SK-N-SH treated with all-trans-retinoic acid at 6 μM for 48 hours (cell line): Measurements from ENCODE around the gene KIAA1549.

Experiments
- ARNTL ChIP-seq: fragments of 450-650 bp; formaldehyde crosslinking; IDR thresholded peaks from 2 replicates; pipeline ENCODE4 v1.5.0; 2020; ENCODE audit warnings: low read depth, mild to moderate bottlenecking, moderate library complexity, borderline replicate concordance
- BACH2 ChIP-seq: fragments of 250-450 bp; sonication (Bioruptor Pico); IDR thresholded peaks from 2 replicates; pipeline ENCODE4 v1.9.0; 2021; ENCODE audit warnings: mild to moderate bottlenecking, borderline replicate concordance
- CREB5 ChIP-seq: fragments of 250-450 bp; sonication (Bioruptor Pico); IDR thresholded peaks from 2 replicates; pipeline ENCODE4 v1.5.1; 2020; ENCODE audit warnings: low read depth, mild to moderate bottlenecking, moderate library complexity
- CSDC2 ChIP-seq: fragments of 250-450 bp; sonication (Bioruptor Pico); IDR thresholded peaks from 2 replicates; pipeline ENCODE4 v1.5.0; 2020; ENCODE audit warnings: mild to moderate bottlenecking, moderate library complexity
- OSR1 ChIP-seq: fragments of 250-450 bp; sonication (Bioruptor Pico); IDR thresholded peaks from 2 replicates; pipeline ENCODE4 v1.8.0; 2022; ENCODE audit warnings: moderate library complexity, mild to moderate bottlenecking, inconsistent platforms
- PATZ1 ChIP-seq: fragments of 250-450 bp; sonication (Bioruptor Pico); IDR thresholded peaks from 2 replicates; pipeline ENCODE4 v1.8.0; 2020; ENCODE audit warnings: mild to moderate bottlenecking, moderate library complexity, borderline replicate concordance
- PPARA ChIP-seq: fragments of 250-450 bp; sonication (Bioruptor Pico); IDR thresholded peaks from 2 replicates; pipeline ENCODE4 v1.5.0; 2020; ENCODE audit warnings: mild to moderate bottlenecking, borderline replicate concordance
- RARB ChIP-seq: fragments of 250-450 bp; sonication (Bioruptor Pico); IDR thresholded peaks from 2 replicates; pipeline ENCODE4 v1.8.0; 2021; ENCODE audit warnings: mild to moderate bottlenecking, moderate library complexity
- TOX ChIP-seq: fragments of 250-450 bp; sonication (Bioruptor Pico); IDR thresholded peaks from 2 replicates; pipeline ENCODE4 v1.8.0; 2021; ENCODE audit warnings: mild to moderate bottlenecking, moderate library complexity, borderline replicate concordance
- ZFP3 ChIP-seq: fragments of 250-450 bp; sonication (Bioruptor Pico); IDR thresholded peaks from 2 replicates; pipeline ENCODE4 v1.5.0; 2020; ENCODE audit warnings: mild to moderate bottlenecking, moderate library complexity
- ZFP30 ChIP-seq: fragments of 450-650 bp; formaldehyde crosslinking; IDR thresholded peaks from 2 replicates; pipeline ENCODE4 v1.5.0; 2022; ENCODE audit warnings: mild to moderate bottlenecking, moderate library complexity
- ZNF70 ChIP-seq: fragments of 450-650 bp; formaldehyde crosslinking; IDR thresholded peaks from 2 replicates; pipeline ENCODE4 v1.5.0; 2020; ENCODE audit warnings: mild to moderate bottlenecking, moderate library complexity
- TF ChIP-seq, protein P1 (sequence below): fragments of 250-450 bp; sonication (Bioruptor Pico); IDR thresholded peaks from 2 replicates; pipeline ENCODE4 v1.8.0; 2021; ENCODE audit warnings: low read depth, mild to moderate bottlenecking, moderate library complexity, borderline replicate concordance
- TF ChIP-seq, protein P2 (sequence below): fragments of 250-450 bp; sonication (Bioruptor Pico); IDR thresholded peaks from 2 replicates; pipeline ENCODE4 v1.5.0; 2020; ENCODE audit warnings: mild to moderate bottlenecking, moderate library complexity

DNA sequence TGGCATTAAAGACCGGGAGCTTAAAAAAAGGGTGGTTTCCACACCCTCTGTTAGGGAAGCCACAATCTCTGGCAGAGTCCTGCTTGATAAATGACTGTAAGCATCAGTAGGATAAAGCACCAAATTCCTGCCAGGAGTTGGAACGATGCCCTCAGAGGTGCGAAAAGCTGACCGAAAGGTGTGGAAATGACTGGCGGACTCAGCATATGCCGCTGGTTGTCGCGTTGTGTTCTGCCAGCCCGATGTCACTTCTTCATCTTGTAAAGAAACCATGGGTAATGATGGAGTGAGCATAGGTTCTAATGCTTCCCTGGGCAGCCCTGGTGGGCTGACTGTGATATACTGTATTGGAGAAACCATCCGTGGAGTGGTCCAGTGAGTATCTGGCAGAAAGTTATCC, 62.4 kb downstream of the KIAA1549 start:
- TF ChIP-seq ARNTL (CRISPR knock-in tag) (no peak), ZFP30 (CRISPR knock-in tag) (no peak), CREB5 (CRISPR knock-in tag) (no peak), PATZ1 (CRISPR knock-in tag) (no peak), PPARA (CRISPR knock-in tag) (no peak), RARB (CRISPR knock-in tag) (no peak), OSR1 (CRISPR knock-in tag) (no peak), BACH2 (CRISPR knock-in tag) (no peak), CSDC2 (CRISPR knock-in tag) (no peak), TOX (CRISPR knock-in tag) (no peak), ZNF70 (CRISPR knock-in tag) (no peak), ZFP3 (CRISPR knock-in tag) (no peak)
- TF ChIP-seq, protein P1, sequence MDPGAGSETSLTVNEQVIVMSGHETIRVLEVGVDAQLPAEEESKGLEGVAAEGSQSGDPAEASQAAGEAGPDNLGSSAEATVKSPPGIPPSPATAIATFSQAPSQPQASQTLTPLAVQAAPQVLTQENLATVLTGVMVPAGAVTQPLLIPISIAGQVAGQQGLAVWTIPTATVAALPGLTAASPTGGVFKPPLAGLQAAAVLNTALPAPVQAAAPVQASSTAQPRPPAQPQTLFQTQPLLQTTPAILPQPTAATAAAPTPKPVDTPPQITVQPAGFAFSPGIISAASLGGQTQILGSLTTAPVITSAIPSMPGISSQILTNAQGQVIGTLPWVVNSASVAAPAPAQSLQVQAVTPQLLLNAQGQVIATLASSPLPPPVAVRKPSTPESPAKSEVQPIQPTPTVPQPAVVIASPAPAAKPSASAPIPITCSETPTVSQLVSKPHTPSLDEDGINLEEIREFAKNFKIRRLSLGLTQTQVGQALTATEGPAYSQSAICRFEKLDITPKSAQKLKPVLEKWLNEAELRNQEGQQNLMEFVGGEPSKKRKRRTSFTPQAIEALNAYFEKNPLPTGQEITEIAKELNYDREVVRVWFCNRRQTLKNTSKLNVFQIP (CRISPR knock-in tag), result no peak
- TF ChIP-seq, protein P2, sequence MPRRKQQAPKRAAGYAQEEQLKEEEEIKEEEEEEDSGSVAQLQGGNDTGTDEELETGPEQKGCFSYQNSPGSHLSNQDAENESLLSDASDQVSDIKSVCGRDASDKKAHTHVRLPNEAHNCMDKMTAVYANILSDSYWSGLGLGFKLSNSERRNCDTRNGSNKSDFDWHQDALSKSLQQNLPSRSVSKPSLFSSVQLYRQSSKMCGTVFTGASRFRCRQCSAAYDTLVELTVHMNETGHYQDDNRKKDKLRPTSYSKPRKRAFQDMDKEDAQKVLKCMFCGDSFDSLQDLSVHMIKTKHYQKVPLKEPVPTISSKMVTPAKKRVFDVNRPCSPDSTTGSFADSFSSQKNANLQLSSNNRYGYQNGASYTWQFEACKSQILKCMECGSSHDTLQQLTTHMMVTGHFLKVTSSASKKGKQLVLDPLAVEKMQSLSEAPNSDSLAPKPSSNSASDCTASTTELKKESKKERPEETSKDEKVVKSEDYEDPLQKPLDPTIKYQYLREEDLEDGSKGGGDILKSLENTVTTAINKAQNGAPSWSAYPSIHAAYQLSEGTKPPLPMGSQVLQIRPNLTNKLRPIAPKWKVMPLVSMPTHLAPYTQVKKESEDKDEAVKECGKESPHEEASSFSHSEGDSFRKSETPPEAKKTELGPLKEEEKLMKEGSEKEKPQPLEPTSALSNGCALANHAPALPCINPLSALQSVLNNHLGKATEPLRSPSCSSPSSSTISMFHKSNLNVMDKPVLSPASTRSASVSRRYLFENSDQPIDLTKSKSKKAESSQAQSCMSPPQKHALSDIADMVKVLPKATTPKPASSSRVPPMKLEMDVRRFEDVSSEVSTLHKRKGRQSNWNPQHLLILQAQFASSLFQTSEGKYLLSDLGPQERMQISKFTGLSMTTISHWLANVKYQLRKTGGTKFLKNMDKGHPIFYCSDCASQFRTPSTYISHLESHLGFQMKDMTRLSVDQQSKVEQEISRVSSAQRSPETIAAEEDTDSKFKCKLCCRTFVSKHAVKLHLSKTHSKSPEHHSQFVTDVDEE, result no peak
